ENCODE data around the gene WBP4. TPM values are rescaled to one million over a fixed set of nuclear protein-coding genes. Genes with fewer than 3 reads are reported as not detected.
A peak's percentile ranks its signal among the peaks of the same experiment; 100 is the strongest.
"Not testable (repeated sequence)": the region's sequence is repeated elsewhere in the genome, so short reads cannot be mapped to it uniquely, and the experiment has no call there.

WBP4 gene
- total RNA-seq, 2 experiments from 2014 or later = 9.6 to 11.8 TPM

- Mint-ChIP-seq H3K4me3 (no peak overlapping the region), H3K27me3 (no peaks in the 10 kb centered on the region), H3K9me3 (no peaks in the 10 kb centered on the region), H3K36me3 (ENCODE audit: low read depth) (no peaks in the 10 kb centered on the region), H3K4me1 (ENCODE audit: low read depth) (peaks cover 28% of the 10 kb centered on the region), H3K27ac (no peak overlapping the region)
- DNase-seq (no peak), ATAC-seq (peak; percentile 65)
- POLR2A ChIA-PET = interaction anchor here (1.0 kb wide), 1 partner anchor 14 kb away, joined by 3 read pairs; the partner anchor contains the start of gene ELF1
- intact Hi-C loops (cut with micrococcal nuclease) = no loop called here
- no peak for TF ChIP-seq CTCF (IDR thresholded peaks at IDR 0.05)
- CTCF ChIA-PET = no interaction called here
Measured at GRCh38 chr13:41032691-41033376, 28.5 kb upstream of the WBP4 start.

GRCh38 chr13:41034382-41034781 lies 26.9 kb upstream of the WBP4 start:
- no peaks in the 10 kb centered on the region for H3K36me3 Mint-ChIP-seq (ENCODE audit: low read depth)
- H3K9me3 Mint-ChIP-seq = no peaks in the 10 kb centered on the region
- H3K27ac Mint-ChIP-seq = no peak overlapping the region
- DNase-seq (no peak), ATAC-seq (no peak)
- ChIA-PET POLR2A (no interaction called here), CTCF (interaction anchor here (0.7 kb wide), 1 partner anchor 42 kb away, joined by 3 read pairs; no protein-coding TSS in a partner anchor)
- no peak overlapping the region for H3K4me3 Mint-ChIP-seq
- H3K27me3 Mint-ChIP-seq = no peaks in the 10 kb centered on the region
- peaks cover 28% of the 10 kb centered on the region for H3K4me1 Mint-ChIP-seq (ENCODE audit: low read depth)
- no peak for TF ChIP-seq CTCF (IDR thresholded peaks at IDR 0.05)
- intact Hi-C loops (cut with micrococcal nuclease) = no loop called here

GRCh38 chr13:41034881-41035280 lies 26.4 kb upstream of the WBP4 start:
- intact Hi-C loops (cut with micrococcal nuclease) = no loop called here
- no peaks in the 10 kb centered on the region for H3K9me3 Mint-ChIP-seq
- CTCF ChIA-PET = interaction anchor here (0.5 kb wide), 1 partner anchor 20 kb away, joined by 5 read pairs; no protein-coding TSS in a partner anchor
- POLR2A ChIA-PET = no interaction called here
- DNase-seq = no peak
- H3K27me3 Mint-ChIP-seq = no peaks in the 10 kb centered on the region
- H3K4me3 Mint-ChIP-seq = no peak overlapping the region
- peaks cover 28% of the 10 kb centered on the region for H3K4me1 Mint-ChIP-seq (ENCODE audit: low read depth)
- ATAC-seq = peak; percentile 64
- TF ChIP-seq CTCF (IDR thresholded peaks at IDR 0.05) = no peak
- H3K36me3 Mint-ChIP-seq (ENCODE audit: low read depth) = no peaks in the 10 kb centered on the region
- no peak overlapping the region for H3K27ac Mint-ChIP-seq

GRCh38 chr13:41036557-41036956 lies 24.8 kb upstream of the WBP4 start:
- CTCF ChIA-PET = interaction anchor here (0.8 kb wide), 1 partner anchor 18 kb away, joined by 3 read pairs; no protein-coding TSS in a partner anchor

GRCh38 chr13:41039746-41040145 lies 21.6 kb upstream of the WBP4 start:
- ATAC-seq = no peak
- intact Hi-C loops (cut with micrococcal nuclease) = no loop called here
- Mint-ChIP-seq H3K27ac (no peak overlapping the region), H3K27me3 (no peaks in the 10 kb centered on the region), H3K36me3 (ENCODE audit: low read depth) (no peaks in the 10 kb centered on the region), H3K9me3 (peaks cover 3% of the 10 kb centered on the region), H3K4me1 (ENCODE audit: low read depth) (peaks cover 21% of the 10 kb centered on the region), H3K4me3 (no peak overlapping the region)
- POLR2A ChIA-PET = interaction anchor here (1.0 kb wide), 1 partner anchor 15 kb away, joined by 4 read pairs; no protein-coding TSS in a partner anchor
- DNase-seq = no peak
- CTCF ChIA-PET = interaction anchor here (1.0 to 2.4 kb wide), 2 partner anchors 11 to 14 kb away, joined by 3 to 13 read pairs; no protein-coding TSS in a partner anchor
- TF ChIP-seq CTCF (IDR thresholded peaks at IDR 0.05) = no peak

More at GRCh38 chr13:41036557-41036956, 24.8 kb upstream of the WBP4 start:
- H3K9me3 Mint-ChIP-seq; DNase-seq; H3K36me3 Mint-ChIP-seq (ENCODE audit: low read depth); H3K27ac Mint-ChIP-seq; ATAC-seq; intact Hi-C loops (cut with micrococcal nuclease); H3K4me3 Mint-ChIP-seq; POLR2A ChIA-PET; H3K27me3 Mint-ChIP-seq: not testable (repeated sequence)
- peaks cover 28% of the 10 kb centered on the region for H3K4me1 Mint-ChIP-seq (ENCODE audit: low read depth)

Measured in activated CD8-positive, alpha-beta T cell treated with anti-CD3 and anti-CD28 coated beads for 36 hours (primary cell).